Measurements from ENCODE around the gene IFNAR1.

Gene IFNAR1

DNA sequence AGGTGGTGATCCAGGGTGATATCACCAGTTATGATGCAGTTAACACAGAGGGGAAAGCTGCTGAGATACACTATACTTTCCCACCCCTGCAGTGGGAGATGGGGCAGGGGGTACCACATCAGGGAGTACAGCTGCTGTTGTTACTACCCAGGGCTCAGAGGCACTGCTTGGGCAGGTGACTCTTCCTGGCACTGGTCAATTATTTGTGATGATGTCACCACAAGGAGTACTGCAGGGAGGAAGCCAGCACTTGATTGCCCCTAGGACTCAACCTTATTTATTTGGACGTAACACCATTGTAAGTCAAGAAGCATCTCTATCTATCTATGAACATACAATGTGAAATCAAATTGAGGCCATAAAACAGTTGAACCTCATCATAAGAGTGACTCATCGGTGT is 10.1 kb downstream of the IFNAR1 start:
- no peak overlapping the region for H3K4me3 ChIP-seq (replicated peaks; ENCODE audit: low read depth, low read length)
- TF ChIP-seq, protein P1, sequence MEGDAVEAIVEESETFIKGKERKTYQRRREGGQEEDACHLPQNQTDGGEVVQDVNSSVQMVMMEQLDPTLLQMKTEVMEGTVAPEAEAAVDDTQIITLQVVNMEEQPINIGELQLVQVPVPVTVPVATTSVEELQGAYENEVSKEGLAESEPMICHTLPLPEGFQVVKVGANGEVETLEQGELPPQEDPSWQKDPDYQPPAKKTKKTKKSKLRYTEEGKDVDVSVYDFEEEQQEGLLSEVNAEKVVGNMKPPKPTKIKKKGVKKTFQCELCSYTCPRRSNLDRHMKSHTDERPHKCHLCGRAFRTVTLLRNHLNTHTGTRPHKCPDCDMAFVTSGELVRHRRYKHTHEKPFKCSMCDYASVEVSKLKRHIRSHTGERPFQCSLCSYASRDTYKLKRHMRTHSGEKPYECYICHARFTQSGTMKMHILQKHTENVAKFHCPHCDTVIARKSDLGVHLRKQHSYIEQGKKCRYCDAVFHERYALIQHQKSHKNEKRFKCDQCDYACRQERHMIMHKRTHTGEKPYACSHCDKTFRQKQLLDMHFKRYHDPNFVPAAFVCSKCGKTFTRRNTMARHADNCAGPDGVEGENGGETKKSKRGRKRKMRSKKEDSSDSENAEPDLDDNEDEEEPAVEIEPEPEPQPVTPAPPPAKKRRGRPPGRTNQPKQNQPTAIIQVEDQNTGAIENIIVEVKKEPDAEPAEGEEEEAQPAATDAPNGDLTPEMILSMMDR (IDR thresholded peaks at IDR 0.05; ENCODE audit: low read length, missing control alignments), result no peak

DNA sequence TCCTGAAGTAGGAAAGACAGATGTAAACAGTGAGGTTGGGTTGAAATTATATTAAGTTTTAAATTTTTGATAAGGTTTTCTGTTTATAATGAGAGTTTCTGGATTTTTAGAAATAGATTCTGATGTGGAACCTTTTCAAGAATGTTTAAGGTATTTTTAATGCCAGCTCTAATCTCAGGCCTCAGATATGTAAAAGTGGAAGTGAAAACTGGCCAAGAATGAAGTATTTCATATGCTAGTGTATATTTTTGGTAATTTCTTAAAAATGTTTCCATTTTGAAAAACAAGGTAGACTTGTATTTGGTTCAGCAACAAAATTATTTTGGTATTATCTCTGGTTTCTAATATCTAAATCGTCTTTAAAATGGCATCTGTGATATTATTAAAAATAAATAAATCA is 14.4 kb downstream of the IFNAR1 start:
- no peak for DNase-seq (ENCODE audit: low read depth)
- no peak overlapping the region for H3K4me3 ChIP-seq (replicated peaks; ENCODE audit: low read depth, low read length)
- TF ChIP-seq, protein P1 (IDR thresholded peaks at IDR 0.05; ENCODE audit: low read length, missing control alignments), result no peak

More for the DNA sequence above, 10.1 kb downstream of the IFNAR1 start:
- DNase-seq (ENCODE audit: low read depth), result no peak

DNA sequence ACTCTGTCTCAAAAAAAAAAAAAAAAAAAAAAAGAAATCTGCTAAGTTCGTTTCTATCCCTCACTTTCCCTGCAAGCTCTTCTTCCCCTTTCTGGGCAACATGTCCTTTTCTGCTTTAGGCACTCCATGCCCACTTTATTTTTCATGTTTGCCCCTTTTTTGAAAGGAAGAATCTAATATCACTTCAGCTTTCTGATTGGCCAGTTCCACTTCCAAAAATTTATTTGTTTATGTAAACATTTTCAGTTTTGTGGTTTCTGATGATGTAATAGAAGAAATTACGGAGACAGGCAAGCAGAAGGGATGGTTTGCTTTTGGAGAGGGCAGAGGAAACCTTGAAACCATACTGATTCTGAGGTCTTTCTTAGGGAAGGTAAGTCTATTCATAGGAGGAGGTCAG is 15.1 kb downstream of the IFNAR1 start:
- H3K4me3 ChIP-seq (replicated peaks; ENCODE audit: low read depth, low read length), result no peak overlapping the region
- no peak for DNase-seq (ENCODE audit: low read depth)
- TF ChIP-seq, protein P1 (IDR thresholded peaks at IDR 0.05; ENCODE audit: low read length, missing control alignments), result no peak

DNA sequence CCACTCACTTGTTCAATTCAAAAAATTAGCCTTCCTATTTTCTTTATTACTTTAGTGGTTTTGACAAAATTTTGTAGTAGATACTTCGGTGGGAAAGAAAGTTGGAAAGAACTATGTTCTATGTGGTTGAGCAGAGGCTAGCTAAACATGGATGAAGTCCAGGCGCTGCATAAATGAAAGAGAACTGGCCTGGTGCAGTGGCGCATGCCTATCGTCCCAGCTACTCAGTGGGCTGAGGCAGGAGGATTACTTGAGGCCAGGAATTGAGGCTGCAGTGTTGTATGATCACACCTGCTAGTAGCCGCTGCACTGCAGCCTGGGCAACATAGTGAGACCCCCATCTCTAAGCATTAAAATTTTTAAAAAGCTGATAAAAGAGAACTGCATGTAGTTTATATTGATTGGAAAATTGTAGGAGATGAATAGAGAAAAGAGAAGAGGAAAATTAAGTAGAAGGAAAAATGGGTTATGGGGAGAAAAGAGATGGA is 21.0 kb downstream of the IFNAR1 start:
- no peak overlapping the region for H3K4me3 ChIP-seq (replicated peaks; ENCODE audit: low read depth, low read length)
- TF ChIP-seq, protein P1 (IDR thresholded peaks at IDR 0.05; ENCODE audit: low read length, missing control alignments), result no peak
- DNase-seq (ENCODE audit: low read depth), result no peak

DNA sequence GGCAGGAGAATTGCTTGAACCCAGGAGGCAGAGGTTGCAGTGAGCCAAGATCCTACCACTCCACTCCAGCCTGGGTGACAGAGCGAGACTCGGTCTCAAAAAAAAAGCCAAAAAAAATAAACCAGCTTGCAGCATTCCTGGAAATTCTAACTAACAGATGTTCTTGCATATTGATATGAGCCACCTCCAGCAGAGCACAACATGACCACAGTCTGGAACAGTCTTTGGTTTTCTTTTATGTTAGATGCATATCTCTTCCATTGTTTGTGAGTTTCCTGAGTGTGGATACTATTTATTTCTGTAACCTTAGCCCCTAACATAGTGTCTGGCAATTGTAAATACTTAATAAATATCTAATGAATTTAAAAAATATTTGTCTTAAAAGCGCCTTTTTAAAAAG is 23.9 kb downstream of the IFNAR1 start:
- peak; percentile 39 for DNase-seq (ENCODE audit: low read depth)
- H3K4me3 ChIP-seq (replicated peaks; ENCODE audit: low read depth, low read length), result no peak overlapping the region
- TF ChIP-seq, protein P1 (IDR thresholded peaks at IDR 0.05; ENCODE audit: low read length, missing control alignments), result no peak

DNA sequence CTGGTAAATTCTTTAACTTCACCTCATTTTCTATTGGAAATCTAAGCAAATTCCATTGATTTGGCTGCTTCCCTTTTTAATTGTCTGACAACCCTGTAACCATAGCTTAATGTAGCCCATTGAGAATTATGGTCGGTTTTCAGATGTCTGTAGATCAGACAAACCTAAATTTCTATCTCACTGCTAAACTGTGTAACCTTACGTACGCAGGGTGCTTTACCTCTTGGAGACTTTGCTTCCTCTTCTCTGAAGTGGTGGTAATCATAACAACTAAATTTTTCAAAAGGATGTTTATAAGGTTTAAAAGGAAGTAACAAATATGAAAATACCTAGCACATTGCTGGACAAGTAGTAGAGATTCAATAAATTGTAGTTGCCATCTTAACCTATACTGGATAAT is 25.9 kb downstream of the IFNAR1 start:
- H3K4me3 ChIP-seq (replicated peaks; ENCODE audit: low read depth, low read length), result no peak overlapping the region
- DNase-seq (ENCODE audit: low read depth), result no peak
- TF ChIP-seq, protein P1 (IDR thresholded peaks at IDR 0.05; ENCODE audit: low read length, missing control alignments), result no peak

DNA sequence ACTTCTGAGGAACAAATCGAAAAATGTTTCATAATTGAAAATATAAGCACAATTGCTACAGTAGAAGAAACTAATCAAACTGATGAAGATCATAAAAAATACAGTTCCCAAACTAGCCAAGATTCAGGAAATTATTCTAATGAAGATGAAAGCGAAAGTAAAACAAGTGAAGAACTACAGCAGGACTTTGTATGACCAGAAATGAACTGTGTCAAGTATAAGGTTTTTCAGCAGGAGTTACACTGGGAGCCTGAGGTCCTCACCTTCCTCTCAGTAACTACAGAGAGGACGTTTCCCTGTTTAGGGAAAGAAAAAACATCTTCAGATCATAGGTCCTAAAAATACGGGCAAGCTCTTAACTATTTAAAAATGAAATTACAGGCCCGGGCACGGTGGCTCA is 30.6 kb downstream of the IFNAR1 start:
- H3K4me3 ChIP-seq (replicated peaks; ENCODE audit: low read depth, low read length), result no peak overlapping the region
- TF ChIP-seq, protein P1 (IDR thresholded peaks at IDR 0.05; ENCODE audit: low read length, missing control alignments), result no peak
- no peak for DNase-seq (ENCODE audit: low read depth)

All from fibroblast of pulmonary artery (primary cell).